Esophagus muscularis mucosa (tissue), 4 donors: ENCODE results near the gene AHCYL2. TPM values are rescaled to one million over a fixed set of nuclear protein-coding genes. Genes with fewer than 3 reads are reported as not detected.

ENCODE experiments used
- DNase-seq: peaks from one replicate; pipeline ENCODE4 v3.0.0-alpha.2; 2017; ENCODE audit errors: extremely low spot score
- H3K27ac ChIP-seq, 4 donors: fragments of 200-600 bp; sonication (generic); replicated peaks in 1 of 4; 1 replicate in 3 of 4; 2 replicates in 1 of 4; pipeline ENCODE4 v1.5.1; 2016 to 2019; ENCODE audit warnings: mild to moderate bottlenecking in 1 of 4
- H3K27me3 ChIP-seq, 4 donors: fragments of 200-600 bp; sonication (generic); one replicate each; pipeline versions ENCODE4 v1.5.1 to v1.6.0; 2016 to 2019
- H3K36me3 ChIP-seq, 4 donors: fragments of 200-600 bp; sonication (generic); one replicate each; pipeline ENCODE4 v1.5.1; 2016 to 2019
- H3K4me1 ChIP-seq, 4 donors: fragments of 200-600 bp; sonication (generic); one replicate each; pipeline ENCODE4 v1.5.1; 2016 to 2019
- H3K4me3 ChIP-seq, 4 donors: fragments of 200-600 bp; sonication (generic); 1 replicate in 2 of 4; 2 replicates in 2 of 4; pipeline ENCODE4 v1.5.1; 2016 to 2019; ENCODE audit warnings: mild to moderate bottlenecking in 4 of 4, moderate library complexity in 1 of 4
- H3K9me3 ChIP-seq, 4 donors: fragments of 200-600 bp; sonication (generic); 1 replicate in 3 of 4; 2 replicates in 1 of 4; pipeline ENCODE4 v1.5.1; 2016 to 2019
- CTCF ChIP-seq, 3 experiments: fragments of 200-600 bp in 2 of 3; fragments of 450-650 bp in 1 of 3; sonication (generic) in 2 of 3; IDR thresholded peaks; one replicate each; pipeline ENCODE4 v1.5.1; 2017 to 2019; ENCODE audit warnings: antibody characterized with exemption in 3 of 3, mild to moderate bottlenecking in 2 of 3, moderate library complexity in 1 of 3
- EP300 ChIP-seq: sonication (generic); formaldehyde crosslinking; IDR thresholded peaks from one replicate; pipeline ENCODE4 v1.6.1; 2017; ENCODE audit warnings: antibody characterized with exemption
- POLR2A ChIP-seq: fragments of 450-650 bp; IDR thresholded peaks from one replicate; pipeline ENCODE4 v1.6.1; 2017; ENCODE audit warnings: antibody characterized with exemption, moderate library complexity, mild to moderate bottlenecking, low read depth
- POLR2AphosphoS5 ChIP-seq, 2 donors: sonication (generic); formaldehyde crosslinking; IDR thresholded peaks; one replicate each; pipeline ENCODE4 v1.6.1; 2017; ENCODE audit warnings: antibody characterized with exemption in 2 of 2
- WGBS: methylation state at CpG from one replicate; pipeline ENCODE4 v1.1.5; 2018; 5-methylcytosine and 5-hydroxymethylcytosine counted together
- intact Hi-C: fragments of 100-400 bp; cut with DNase I; formaldehyde crosslinking; loops from one replicate; pipeline ENCODE4 v1.15.1; 2023
- total RNA-seq, 4 donors: library from RNA; depleted of rRNA; stranded (reverse); fragments of >200 nt; gene quantifications; one replicate each; pipeline versions ENCODE4 v1.1.0 to v1.2.1, GENCODE V29; 2016

Gene AHCYL2
- total RNA-seq, 4 donors from 2014 or later, result 9.7 to 14.2 (median 11.9) TPM

GRCh38 chr7:129238546-129238945 lies 13.7 kb downstream of the AHCYL2 start:
- no peaks in the 10 kb centered on the region for H3K27me3 ChIP-seq
- no peak overlapping the region for H3K4me3 ChIP-seq
- H3K9me3 ChIP-seq, result no peaks in the 10 kb centered on the region
- TF ChIP-seq POLR2A, result no peak
- no peak overlapping the region for H3K27ac ChIP-seq
- H3K36me3 ChIP-seq, result no peaks in the 10 kb centered on the region
- intact Hi-C loops, result no loop called here
- 91% methylated on average over 8 of the region's 8 CpGs for WGBS
- H3K4me1 ChIP-seq, result no peaks in the 10 kb centered on the region
- DNase-seq, result no peak

- intact Hi-C loops, result no loop called here
Measured at GRCh38 chr7:129240119-129240820, 15.4 kb downstream of the AHCYL2 start.

GRCh38 chr7:129244220-129244619 lies 19.4 kb downstream of the AHCYL2 start:
- Histone ChIP-seq H3K9me3 (no peaks in the 10 kb centered on the region), H3K27ac (no peak overlapping the region), H3K27me3 (no peaks in the 10 kb centered on the region), H3K36me3 (no peaks in the 10 kb centered on the region), H3K4me3 (no peak overlapping the region), H3K4me1 (no peaks in the 10 kb centered on the region)
- WGBS, result 100% methylated on average over 1 of the region's 1 CpG
- TF ChIP-seq EP300 (no peak), CTCF (IDR thresholded peaks at IDR 0.05) (no peak), POLR2A (no peak), POLR2AphosphoS5 (IDR thresholded peaks at IDR 0.05) (no peak)
- DNase-seq, result no peak
- intact Hi-C loops, result no loop called here

More at GRCh38 chr7:129240119-129240820, 15.4 kb downstream of the AHCYL2 start:
- 91% methylated on average over 10 of the region's 10 CpGs for WGBS
- Histone ChIP-seq H3K9me3 (no peaks in the 10 kb centered on the region), H3K4me3 (no peak overlapping the region), H3K36me3 (no peaks in the 10 kb centered on the region), H3K4me1 (no peaks in the 10 kb centered on the region), H3K27ac (no peak overlapping the region), H3K27me3 (no peaks in the 10 kb centered on the region)
- TF ChIP-seq POLR2AphosphoS5 (IDR thresholded peaks at IDR 0.05), result no peak
- TF ChIP-seq EP300, result no peak
- no peak for TF ChIP-seq POLR2A
- TF ChIP-seq CTCF (IDR thresholded peaks at IDR 0.05), result no peak
- DNase-seq, result no peak

GRCh38 chr7:129245533-129245932 lies 20.7 kb downstream of the AHCYL2 start:
- intact Hi-C loops, result no loop called here
- Histone ChIP-seq H3K27me3 (no peaks in the 10 kb centered on the region), H3K9me3 (no peaks in the 10 kb centered on the region), H3K4me1 (no peaks in the 10 kb centered on the region), H3K27ac (no peak overlapping the region), H3K36me3 (no peaks in the 10 kb centered on the region), H3K4me3 (no peak overlapping the region)
- 62% methylated on average over 3 of the region's 3 CpGs for WGBS
- TF ChIP-seq POLR2AphosphoS5 (IDR thresholded peaks at IDR 0.05) (no peak), POLR2A (no peak), EP300 (no peak), CTCF (IDR thresholded peaks at IDR 0.05) (no peak)
- DNase-seq, result no peak

GRCh38 chr7:129247087-129247486 lies 22.3 kb downstream of the AHCYL2 start:
- no peak overlapping the region for H3K4me3 ChIP-seq
- H3K27ac ChIP-seq, result no peak overlapping the region
- intact Hi-C loops, result no loop called here
- WGBS, result 75% methylated on average over 2 of the region's 2 CpGs
- TF ChIP-seq POLR2AphosphoS5 (IDR thresholded peaks at IDR 0.05) (no peak), POLR2A (no peak), CTCF (IDR thresholded peaks at IDR 0.05) (no peak), EP300 (no peak)
- DNase-seq, result no peak
- H3K9me3 ChIP-seq, result no peaks in the 10 kb centered on the region
- peaks cover 0 to 6% (median under 1%) of the 10 kb centered on the region in 4 donors for H3K4me1 ChIP-seq
- H3K27me3 ChIP-seq, result no peaks in the 10 kb centered on the region
- no peaks in the 10 kb centered on the region for H3K36me3 ChIP-seq
